ENCODE measurements around the gene APOA1. TPM values are rescaled to one million over a fixed set of nuclear protein-coding genes. Genes with fewer than 3 reads are reported as not detected.

The APOA1 gene
- total and polyA plus RNA-seq, 2 of the 4 experiments (the other 2 are of a cell fraction): 0.18 to 0.89 TPM

DNA sequence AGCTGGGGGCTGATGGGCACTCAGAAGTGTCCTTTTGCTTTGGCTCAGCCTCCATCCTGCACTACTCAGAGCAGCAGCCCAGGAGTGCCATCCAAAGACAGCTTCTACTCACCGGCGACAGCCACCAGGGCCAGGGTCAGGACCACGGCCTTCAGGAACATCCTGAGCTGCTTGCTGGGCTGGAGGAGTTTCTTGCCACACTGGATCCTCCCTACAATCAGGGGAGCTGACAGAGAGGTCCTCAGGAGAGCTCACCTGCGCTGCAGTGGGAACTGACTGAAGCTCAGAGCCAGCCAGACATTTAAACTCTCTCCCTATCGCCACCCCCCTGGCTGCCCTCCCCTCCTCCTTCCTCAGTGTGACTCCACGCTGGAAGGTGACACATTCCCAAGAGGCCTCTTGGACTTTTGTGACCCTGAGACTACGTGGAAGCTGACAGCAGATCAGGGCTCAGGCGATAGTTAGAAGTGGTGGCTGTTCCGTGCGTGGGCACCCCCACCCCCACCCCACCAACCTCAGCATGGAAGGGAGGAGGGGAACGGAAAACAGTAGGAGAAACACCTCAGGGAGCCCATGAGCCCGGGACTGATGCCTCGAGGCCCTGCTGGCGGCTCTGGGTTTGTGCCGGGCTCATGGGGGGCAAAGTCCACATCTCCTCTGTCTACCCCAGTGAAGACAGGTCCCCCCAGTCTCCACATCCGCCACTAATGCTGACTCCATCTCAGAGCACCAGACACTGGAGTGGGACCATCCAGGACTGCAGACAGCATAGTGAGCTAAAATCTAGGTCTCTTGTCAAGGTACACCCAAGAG lies 14.2 kb downstream of the APOA1 start, which contains the start of gene APOA4:
TSS of gene APOA4 (minus strand) at position 274 of the 813 bp plus-strand sequence. CDS start at position 161, 113 bp downstream.
- Histone ChIP-seq H2AK5ac (ENCODE audit: low read depth, low read length) (no peak within 1 kb of the TSS), H3K36me3 (ENCODE audit: control insufficient read depth, insufficient read depth, low read length) (no peaks in the 10 kb centered on the region), H3K4me1 (ENCODE audit: control insufficient read depth, insufficient read depth, low read length) (no peaks in the 10 kb centered on the region), H2AK9ac (replicated peaks; ENCODE audit: low read depth, low read length, poor library complexity) (no peak within 1 kb of the TSS), H3K4me2 (ENCODE audit: low read depth, low read length) (no peak within 1 kb of the TSS), H3K9ac (ENCODE audit: low read depth, low read length) (no peak within 1 kb of the TSS), H3K79me1 (ENCODE audit: low read depth in 1 of 2, low read length in 2 of 2) (no peaks in the 10 kb centered on the region), H4K91ac (ENCODE audit: insufficient read depth, low read depth, low read length) (no peak within 1 kb of the TSS), H2BK120ac (ENCODE audit: low read depth, low read length) (no peak within 1 kb of the TSS), H3K9me3 (ENCODE audit: control insufficient read depth, insufficient read depth, low read length) (no peaks in the 10 kb centered on the region), H4K5ac (ENCODE audit: low read depth, low read length) (no peak within 1 kb of the TSS), H3K27me3 (ENCODE audit: control insufficient read depth, insufficient read depth, low read length) (peaks cover 24% of the 10 kb centered on the region; the same call in 1 of the 2 replicates), H3K27ac (ENCODE audit: insufficient read depth, low read length) (no peak within 1 kb of the TSS), H2BK5ac (ENCODE audit: low read depth, low read length, poor library complexity, severe bottlenecking) (no peak within 1 kb of the TSS), H2AFZ (replicated peaks; ENCODE audit: low read length, poor library complexity) (no peak within 1 kb of the TSS), H3K4ac (ENCODE audit: low read depth, low read length) (no peak within 1 kb of the TSS), H3K9me1 (ENCODE audit: insufficient read depth, low read length) (no peaks in the 10 kb centered on the region), H2BK15ac (ENCODE audit: low read depth, low read length) (no peak within 1 kb of the TSS), H3K4me3 (ENCODE audit: insufficient read depth, low read depth, low read length) (no peak within 1 kb of the TSS), H3K18ac (ENCODE audit: low read depth, low read length) (no peak within 1 kb of the TSS), H4K8ac (ENCODE audit: low read depth in 2 of 2, low read length in 2 of 2) (no peak within 1 kb of the TSS), H3K56ac (ENCODE audit: extremely low read depth, insufficient read depth, low read length) (no peak within 1 kb of the TSS), H2BK20ac (ENCODE audit: low read depth, low read length) (no peak within 1 kb of the TSS), H3K14ac (replicated peaks; ENCODE audit: low read depth, low read length) (no peak within 1 kb of the TSS), H3K23ac (ENCODE audit: low read depth, low read length) (no peak within 1 kb of the TSS), H4K20me1 (ENCODE audit: insufficient read depth, low read length) (no peaks in the 10 kb centered on the region)
- dilution Hi-C loops (cut with HindIII; ENCODE audit: low sequenced_read_pairs, unreplicated experiment): no loop called here
- intact Hi-C loops (cut with micrococcal nuclease): no loop called here
- ChIA-PET POLR2A (ENCODE audit: unreplicated experiment) (no interaction called here), CTCF (interaction anchor here (1.1 to 1.2 kb wide), 2 partner anchors 28 to 32 kb away, joined by 4 read pairs; no protein-coding TSS in a partner anchor)
- TF ChIP-seq MXI1 (IDR thresholded peaks at IDR 0.05; ENCODE audit: borderline replicate concordance, low read depth, low read length): no peak
- TF ChIP-seq, protein P1, sequence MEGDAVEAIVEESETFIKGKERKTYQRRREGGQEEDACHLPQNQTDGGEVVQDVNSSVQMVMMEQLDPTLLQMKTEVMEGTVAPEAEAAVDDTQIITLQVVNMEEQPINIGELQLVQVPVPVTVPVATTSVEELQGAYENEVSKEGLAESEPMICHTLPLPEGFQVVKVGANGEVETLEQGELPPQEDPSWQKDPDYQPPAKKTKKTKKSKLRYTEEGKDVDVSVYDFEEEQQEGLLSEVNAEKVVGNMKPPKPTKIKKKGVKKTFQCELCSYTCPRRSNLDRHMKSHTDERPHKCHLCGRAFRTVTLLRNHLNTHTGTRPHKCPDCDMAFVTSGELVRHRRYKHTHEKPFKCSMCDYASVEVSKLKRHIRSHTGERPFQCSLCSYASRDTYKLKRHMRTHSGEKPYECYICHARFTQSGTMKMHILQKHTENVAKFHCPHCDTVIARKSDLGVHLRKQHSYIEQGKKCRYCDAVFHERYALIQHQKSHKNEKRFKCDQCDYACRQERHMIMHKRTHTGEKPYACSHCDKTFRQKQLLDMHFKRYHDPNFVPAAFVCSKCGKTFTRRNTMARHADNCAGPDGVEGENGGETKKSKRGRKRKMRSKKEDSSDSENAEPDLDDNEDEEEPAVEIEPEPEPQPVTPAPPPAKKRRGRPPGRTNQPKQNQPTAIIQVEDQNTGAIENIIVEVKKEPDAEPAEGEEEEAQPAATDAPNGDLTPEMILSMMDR (conservative IDR thresholded peaks at IDR 0.05; ENCODE audit: low read depth, low read length): no peak
- TF ChIP-seq BHLHE40 (IDR thresholded peaks at IDR 0.05; ENCODE audit: low read depth, low read length): no peak
- no peak for TF ChIP-seq SMC3 (IDR thresholded peaks at IDR 0.05; ENCODE audit: low read depth, low read length)
- TF ChIP-seq RCOR1 (IDR thresholded peaks at IDR 0.05; ENCODE audit: insufficient replicate concordance, low read length): no peak
- TF ChIP-seq, protein P2, sequence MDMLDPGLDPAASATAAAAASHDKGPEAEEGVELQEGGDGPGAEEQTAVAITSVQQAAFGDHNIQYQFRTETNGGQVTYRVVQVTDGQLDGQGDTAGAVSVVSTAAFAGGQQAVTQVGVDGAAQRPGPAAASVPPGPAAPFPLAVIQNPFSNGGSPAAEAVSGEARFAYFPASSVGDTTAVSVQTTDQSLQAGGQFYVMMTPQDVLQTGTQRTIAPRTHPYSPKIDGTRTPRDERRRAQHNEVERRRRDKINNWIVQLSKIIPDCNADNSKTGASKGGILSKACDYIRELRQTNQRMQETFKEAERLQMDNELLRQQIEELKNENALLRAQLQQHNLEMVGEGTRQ (IDR thresholded peaks at IDR 0.05; ENCODE audit: low read depth, low read length): no peak
- TF ChIP-seq RFX5 (IDR thresholded peaks at IDR 0.05; ENCODE audit: low read depth, low read length): no peak
- TF ChIP-seq RAD21 (IDR thresholded peaks at IDR 0.05; ENCODE audit: low read length): no peak
- TF ChIP-seq, protein P3, sequence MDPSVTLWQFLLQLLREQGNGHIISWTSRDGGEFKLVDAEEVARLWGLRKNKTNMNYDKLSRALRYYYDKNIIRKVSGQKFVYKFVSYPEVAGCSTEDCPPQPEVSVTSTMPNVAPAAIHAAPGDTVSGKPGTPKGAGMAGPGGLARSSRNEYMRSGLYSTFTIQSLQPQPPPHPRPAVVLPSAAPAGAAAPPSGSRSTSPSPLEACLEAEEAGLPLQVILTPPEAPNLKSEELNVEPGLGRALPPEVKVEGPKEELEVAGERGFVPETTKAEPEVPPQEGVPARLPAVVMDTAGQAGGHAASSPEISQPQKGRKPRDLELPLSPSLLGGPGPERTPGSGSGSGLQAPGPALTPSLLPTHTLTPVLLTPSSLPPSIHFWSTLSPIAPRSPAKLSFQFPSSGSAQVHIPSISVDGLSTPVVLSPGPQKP (IDR thresholded peaks at IDR 0.05; ENCODE audit: borderline replicate concordance, low read depth, low read length): no peak
- ATAC-seq (ENCODE audit: low read depth) (no peak), DNase-seq (no peak)
- in situ Hi-C loops (cut with MboI; ENCODE audit: low sequenced_read_pairs): no loop called here
- WGBS, 2 experiments (ENCODE audit: extremely low coverage in 2 of 2, insufficient read length in 1 of 2): no CpG with 5 or more reads among the region's 16 CpGs
- no TSS peak for BruUV-seq (replicated peaks)

Measured in IMR-90 (cell line).